GM12801 (cell line): ENCODE measurements around the gene GNPDA2.

ENCODE experiments used
- TF ChIP-seq, protein P1 (sequence below): IDR thresholded peaks from one replicate; pipeline ENCODE4 v1.5.1; 2011; ENCODE audit warnings: control low read depth; ENCODE audit not compliant: insufficient read length; ENCODE audit errors: extremely low read depth

Gene GNPDA2

DNA sequence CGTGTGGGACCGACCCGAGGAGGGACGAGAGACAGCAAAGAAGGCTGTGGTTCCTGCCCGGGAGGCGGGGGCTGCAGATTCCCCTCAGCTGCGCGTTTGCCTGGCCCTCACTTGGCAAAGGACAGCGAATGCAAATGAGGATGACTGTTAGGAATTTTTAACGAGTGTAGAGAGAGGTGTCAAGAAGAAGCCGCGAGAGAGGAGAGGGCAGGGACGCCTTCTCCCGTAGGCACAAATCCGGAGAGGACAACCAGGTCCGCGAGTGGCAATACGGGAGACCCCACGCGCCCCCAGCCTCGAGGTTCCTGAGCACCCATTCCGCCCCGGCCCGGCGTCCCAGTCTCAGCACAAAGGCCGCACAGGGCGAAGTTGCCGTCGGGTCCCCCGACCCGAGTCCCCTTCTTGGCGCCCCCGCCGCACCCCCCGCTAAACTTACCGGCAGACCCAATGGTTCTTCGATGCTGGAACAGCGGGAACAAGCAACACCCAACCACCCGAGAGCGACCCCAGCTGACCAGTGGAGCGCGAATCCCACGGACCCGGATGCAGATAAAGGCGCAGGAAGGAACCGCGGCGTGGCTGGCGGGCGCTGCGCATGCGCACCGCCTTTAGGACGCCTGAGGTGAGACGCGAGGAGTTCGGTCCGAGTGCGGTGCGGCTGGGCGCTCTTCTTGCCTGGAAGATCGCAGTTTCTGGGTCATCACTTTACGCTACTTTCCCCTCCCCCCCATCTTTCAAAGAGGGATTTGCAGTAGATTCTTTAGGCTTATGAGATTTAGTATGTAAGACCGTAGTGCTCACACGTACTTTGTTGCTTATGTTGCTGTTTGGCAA, at the start of gene GNPDA2:
Gene GNPDA2, minus strand, starts transcription at position 519 of the 834 bp plus-strand sequence. CDS start 4,349 bp downstream, outside the sequence.
- TF ChIP-seq, protein P1, sequence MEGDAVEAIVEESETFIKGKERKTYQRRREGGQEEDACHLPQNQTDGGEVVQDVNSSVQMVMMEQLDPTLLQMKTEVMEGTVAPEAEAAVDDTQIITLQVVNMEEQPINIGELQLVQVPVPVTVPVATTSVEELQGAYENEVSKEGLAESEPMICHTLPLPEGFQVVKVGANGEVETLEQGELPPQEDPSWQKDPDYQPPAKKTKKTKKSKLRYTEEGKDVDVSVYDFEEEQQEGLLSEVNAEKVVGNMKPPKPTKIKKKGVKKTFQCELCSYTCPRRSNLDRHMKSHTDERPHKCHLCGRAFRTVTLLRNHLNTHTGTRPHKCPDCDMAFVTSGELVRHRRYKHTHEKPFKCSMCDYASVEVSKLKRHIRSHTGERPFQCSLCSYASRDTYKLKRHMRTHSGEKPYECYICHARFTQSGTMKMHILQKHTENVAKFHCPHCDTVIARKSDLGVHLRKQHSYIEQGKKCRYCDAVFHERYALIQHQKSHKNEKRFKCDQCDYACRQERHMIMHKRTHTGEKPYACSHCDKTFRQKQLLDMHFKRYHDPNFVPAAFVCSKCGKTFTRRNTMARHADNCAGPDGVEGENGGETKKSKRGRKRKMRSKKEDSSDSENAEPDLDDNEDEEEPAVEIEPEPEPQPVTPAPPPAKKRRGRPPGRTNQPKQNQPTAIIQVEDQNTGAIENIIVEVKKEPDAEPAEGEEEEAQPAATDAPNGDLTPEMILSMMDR: no peak

DNA sequence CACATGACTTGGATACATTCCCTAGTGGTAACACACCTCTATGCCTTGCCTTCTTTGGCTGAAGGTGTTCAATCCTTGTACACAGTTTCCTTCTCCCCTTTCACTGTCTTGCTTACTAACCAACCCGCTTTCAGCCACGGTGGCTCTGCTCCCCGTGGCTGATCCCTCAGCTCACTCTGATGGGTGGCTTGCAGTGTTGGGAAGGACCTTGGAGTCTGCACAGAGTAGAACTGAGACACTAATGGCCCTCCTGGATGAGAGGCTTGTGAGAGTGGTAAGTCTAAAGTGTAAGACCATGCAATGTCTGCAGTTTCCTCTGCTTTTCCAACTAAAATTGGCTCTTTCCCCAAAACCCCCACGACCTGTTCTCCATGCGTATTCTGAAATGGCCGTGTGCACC, 46.0 kb upstream of the GNPDA2 start:
- TF ChIP-seq, protein P1: no peak

DNA sequence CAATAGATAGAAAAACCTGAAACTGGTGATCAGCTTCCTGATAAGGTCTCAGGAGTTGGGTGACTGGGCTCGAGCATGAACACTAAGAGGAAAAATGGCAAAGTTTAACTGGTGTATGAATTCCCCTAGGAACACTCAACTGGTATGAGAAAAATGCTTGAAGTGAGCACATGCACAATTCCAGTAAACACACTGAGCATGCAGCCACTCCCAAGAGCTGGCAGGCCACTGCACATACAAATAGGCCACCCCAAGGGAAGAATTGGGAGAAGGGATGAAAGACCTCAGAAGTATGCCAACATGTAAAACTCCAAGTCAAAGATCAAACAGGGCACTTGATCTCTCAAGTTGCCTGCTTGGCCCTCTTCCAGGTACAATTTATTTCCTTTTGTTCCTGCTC, 45.4 kb upstream of the GNPDA2 start:
- TF ChIP-seq, protein P1: no peak

DNA sequence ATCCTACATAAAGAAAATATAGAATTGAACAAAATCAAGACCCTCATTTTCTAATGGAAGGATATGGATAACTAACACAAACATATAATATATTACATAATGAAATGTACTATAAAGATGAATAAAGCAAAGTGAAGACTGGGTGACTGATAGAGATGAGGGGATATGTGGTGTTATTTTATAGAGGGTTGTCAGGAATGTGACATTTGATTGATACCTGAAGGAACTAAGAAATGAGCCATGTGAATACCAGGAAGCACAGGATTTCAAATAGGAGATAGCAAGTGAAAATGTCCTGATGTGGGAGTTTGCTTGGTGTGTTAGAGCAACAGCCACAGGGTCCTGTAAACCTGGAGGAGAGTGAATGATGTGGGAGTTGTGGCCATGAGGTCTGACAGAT, 40.1 kb upstream of the GNPDA2 start:
- TF ChIP-seq, protein P1: no peak

DNA sequence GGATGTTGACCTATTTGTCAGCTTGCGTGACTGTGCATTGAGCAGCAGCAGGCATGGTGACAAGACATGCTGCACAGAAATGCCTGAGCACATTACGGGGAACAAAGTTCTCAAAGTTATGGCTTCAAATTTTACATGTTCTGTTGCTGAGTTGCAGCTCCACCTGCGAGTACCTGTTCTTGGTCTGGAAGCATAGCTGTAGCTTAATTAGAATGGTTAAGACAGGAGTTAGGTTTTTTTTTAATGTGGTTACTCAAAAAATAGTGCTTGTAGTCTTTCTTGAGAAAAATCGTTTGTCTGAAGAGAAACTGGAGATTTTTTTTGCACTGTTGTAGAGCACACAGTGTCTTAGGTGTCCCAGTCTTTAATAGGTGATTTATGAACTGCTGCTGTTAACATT, 38.8 kb upstream of the GNPDA2 start:
- TF ChIP-seq, protein P1: no peak

DNA sequence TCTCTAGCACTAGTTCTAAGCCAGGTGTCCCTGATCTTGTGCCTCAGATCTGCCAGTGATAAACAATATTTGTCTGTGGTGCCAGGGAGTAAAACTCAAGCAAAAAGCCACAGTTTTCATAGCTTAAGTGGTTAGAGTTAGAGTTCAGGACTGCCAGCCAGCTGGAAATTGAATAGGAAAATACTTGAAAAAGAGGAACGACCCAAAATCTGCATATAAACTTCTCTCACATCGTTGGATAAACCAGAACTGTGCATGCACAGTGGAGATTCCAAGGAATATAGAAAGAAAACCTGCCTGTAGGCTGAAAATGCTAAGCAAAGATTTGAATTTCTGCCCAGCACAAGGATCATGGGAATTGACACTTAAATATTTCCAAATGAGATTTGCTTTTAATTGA, 35.0 kb upstream of the GNPDA2 start:
- TF ChIP-seq, protein P1: no peak

DNA sequence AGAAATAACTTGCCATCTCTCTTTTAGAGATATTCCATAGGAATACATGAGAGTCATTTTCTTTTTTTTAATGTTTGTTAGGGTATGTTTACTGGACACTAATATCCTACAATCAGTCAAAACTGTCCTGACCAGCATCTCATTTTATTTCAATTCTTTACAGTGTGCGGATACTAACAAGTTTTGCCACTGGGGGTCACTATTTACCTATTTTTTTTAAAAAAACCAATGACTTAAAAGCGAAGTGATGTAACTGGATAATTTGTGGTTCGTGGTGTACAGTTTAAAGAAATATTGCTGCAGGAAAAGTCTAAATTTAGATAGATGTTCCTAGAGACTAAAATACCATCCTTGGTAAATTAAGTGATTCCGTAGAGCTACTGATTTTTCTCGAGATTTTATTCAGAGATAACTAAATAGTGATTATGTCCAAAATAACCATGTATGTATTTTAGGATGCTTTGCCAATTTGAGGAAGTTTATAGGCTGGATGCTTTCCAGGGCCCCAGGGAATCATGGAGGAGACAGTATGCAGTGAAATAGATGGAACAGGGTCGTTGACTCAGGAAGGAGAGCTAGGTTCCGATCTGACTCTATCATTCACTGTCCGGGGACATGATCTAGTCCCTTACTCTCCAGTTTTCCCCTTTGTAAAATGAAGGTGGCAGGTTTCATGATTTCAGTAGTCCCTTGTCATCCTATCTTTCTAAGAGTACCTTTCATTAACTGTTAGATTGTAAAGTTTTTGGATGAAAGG, 34.0 kb upstream of the GNPDA2 start:
- TF ChIP-seq, protein P1: no peak
